Measurements from ENCODE around the gene TAF4B.
"Not testable (repeated sequence)": the region's sequence is repeated elsewhere in the genome, so short reads cannot be mapped to it uniquely, and the experiment has no call there.

Gene TAF4B

DNA sequence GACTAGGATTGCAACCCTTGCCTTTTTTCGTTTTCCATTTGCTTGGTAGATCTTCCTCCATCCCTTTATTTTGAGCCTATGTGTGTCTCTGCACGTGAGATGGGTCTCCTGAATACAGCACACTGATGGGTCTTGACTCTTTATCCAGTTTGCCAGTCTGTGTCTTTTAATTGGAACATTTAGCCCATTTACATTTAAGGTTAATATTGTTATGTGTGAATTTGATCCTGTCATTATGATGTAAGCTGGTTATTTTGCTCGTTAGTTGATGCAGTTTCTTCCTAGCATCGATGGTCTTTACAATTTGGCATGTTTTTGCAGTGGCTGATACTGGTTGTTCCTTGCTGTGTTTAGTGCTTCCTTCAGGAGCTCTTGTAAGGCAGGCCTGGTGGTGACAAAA is 16.1 kb downstream of the TAF4B start:
- not testable (repeated sequence) for DNase-seq

DNA sequence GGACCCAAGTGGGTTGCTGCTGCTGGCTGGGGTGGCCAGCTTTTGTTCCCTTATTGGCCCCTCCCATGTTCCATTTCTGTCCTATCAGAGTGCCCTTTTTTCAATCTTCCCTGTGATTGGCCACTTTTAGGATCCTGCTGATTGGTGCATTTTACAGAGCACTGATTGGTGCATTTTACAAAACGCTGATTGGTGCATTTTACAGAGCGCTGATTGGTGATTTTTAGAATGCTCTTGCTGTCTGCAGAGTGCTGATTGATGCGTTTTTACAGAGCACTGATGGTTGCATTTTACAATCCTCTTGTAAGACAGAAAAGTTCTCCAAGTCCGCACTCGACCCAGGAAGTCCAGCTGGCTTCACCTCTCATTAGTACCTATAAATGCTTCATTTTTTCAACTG is 19.2 kb downstream of the TAF4B start:
- DNase-seq, result not testable (repeated sequence)

DNA sequence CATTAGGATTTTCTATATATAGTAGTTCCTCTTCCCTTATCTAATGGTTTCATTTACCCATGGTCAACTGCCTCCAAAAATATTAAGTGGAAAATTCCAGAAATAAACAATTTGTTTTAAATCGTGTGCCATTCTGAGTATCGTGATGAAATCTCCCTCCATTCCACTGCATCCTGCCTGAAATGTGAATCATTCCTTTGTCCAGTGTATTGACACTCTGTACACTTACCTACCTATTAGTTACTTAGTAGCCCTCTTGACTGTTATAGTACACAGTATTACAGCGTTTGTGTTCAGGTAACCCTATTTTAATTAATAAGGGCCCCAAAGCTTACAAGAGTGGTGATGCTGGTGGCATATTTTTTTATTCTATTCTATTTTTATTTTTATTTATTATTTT is 26.2 kb downstream of the TAF4B start:
- DNase-seq, result no peak

DNA sequence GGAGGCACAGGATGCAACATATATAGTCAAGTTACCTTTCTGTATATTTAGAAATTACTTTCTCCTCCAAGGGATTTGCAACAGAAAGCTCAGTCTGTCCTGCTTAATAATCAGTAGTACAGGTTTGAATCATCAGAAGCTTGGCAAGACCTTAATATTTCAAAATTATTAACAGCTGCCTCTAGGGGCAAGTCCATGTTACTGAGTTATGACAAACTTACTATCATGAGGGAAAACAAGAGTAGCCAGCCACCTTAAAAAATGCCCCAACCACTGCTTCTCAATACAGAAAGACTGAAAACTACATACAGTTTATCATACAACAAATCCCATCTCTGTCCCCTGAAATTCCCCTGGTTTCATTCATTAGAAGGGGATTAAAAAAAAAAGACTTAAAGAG is 28.6 kb downstream of the TAF4B start:
- not testable (repeated sequence) for DNase-seq

DNA sequence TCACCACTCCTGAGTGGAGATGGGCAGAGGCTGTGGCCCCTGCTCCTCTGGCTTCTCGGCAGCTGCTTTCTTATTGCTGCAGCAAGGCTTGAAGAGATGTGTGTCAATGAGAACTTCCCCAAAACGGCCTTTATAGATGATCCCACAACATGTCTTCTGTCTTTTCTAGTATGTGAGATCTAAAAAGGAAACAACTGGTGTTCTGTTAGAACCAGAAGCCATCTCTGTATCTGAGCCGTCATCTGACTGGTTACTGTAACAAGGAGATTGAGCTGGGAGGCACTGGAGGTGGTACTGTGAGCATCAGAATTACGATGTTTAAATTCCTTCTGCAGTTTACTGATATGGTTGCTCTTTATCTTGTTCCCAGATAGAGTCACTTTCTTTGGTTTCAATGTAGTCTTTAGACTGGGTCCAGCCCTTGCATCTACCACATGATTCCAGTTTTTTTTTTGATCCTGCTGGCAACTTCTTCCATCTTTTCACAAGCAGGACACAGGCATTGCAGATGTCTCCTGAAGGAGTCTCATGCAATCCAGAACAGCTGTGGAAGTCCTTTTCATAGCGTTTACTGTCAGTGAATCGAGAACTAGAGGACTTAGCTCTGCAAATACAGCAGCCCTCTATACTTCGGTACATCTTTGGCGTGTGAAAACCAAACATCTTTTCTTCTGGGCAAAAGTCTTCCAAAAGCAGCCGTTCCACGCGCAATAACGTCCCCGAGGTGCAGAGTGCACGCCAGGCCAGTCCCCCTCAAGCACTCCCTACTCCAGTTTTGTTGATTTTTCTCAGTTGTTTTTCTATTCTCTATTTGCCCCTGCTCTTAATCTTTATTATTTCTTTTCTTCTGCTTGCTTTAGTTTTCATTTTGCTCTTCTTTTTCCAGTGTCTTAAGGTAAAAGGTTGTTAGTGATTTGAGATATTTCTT is 29.7 kb downstream of the TAF4B start:
- no peak for DNase-seq

DNA sequence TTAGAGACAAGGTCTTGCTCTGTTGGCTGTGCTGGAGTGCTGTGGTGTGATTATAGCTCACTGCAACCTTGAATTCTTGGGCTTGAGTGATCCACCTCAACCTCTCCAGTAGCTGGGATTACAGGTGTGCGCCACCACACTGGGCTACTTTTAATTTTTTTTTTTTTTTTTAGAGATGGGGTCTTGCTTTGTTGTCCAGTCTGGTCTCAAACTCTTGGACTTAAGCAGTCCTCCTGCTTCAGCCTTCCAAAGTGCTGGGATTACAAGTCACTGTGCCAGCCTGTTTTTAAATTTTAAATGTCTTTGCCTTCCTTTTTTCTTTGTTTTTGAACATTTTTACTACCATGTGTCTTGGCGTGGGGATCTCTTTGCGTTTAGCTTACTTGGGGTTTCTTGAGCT is 32.5 kb downstream of the TAF4B start:
- no peak for DNase-seq

DNA sequence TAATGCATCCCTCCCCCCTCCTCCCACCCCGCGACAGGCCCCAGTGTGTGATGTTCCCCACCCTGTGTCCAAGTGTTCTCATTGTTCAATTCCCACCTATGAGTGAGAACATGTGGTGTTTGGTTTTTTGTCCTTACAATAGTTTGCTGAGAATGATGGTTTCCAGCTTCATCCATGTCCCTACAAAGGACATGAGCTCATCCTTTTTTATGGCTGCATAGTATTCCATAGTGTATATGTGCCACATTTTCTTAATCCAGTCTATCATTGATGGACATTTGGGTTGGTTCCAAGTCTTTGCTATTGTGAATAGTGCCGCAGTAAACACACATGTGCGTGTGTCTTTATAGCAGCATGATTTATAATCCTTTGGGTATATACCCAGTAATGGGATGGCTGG is 33.2 kb downstream of the TAF4B start:
- not testable (repeated sequence) for DNase-seq

DNA sequence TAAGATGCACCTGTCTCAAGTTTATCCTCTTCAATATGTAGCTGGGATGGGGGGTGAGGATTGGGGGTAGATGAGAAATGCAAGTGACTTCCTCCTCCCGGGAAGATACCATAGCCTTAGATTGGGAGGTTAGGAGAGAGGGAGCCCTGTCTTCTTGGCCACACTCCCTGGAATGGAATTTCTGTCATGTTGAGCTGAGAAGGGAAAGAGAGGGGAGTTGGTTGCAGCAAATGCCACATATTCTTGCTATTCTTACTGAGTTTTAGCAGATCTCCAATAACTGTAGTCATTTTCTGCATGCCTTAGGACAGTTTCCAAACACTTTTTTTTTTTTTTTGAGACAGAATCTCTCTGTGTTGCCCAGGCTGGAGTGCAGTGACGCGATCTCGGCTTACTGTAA is 35.9 kb downstream of the TAF4B start:
- no peak for DNase-seq

DNA sequence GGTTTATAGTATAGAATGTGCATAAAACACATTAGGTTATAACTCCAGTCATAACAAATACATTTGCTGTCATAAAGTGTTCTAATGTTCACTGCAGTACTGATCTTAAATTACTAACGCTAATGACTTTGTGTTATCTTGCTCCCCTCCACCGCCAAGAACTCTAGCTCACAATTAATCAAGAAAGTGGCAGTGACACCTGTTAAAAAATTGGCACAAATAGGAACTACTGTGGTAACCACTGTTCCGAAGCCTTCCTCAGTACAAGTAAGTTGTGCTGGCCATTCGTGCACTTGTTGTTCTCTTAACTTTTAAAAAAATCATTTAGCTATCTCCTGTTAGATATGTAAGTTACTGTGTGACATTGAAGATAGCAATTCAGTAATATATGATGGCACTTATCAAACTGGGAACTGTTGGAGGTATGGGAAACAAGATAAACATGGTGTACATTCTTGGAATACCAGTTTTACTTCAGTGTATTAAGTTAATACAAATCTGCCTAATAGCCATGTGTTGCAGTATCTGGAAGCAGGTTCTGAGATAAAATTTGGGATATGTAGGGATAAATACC is 41.2 kb downstream of the TAF4B start:
- no peak for DNase-seq

DNA sequence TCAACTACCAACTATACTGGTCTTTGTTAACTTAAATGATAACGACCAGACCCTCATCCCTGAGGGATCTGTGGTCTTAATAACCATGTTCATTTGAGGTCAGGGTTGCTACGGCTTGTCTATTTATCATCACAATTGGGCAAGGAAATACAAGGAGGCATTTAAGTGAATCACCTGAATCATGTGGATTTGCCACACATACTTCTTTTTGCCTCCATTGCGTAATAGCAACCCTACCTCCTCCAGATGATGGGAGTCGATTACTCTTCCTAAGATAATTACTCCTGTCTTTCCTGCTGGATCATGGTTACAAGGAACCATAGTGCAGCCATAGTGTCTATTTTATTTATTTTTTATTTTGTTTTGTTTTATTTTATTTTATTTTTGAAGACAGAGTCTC is 42.2 kb downstream of the TAF4B start:
- no peak for DNase-seq

DNA sequence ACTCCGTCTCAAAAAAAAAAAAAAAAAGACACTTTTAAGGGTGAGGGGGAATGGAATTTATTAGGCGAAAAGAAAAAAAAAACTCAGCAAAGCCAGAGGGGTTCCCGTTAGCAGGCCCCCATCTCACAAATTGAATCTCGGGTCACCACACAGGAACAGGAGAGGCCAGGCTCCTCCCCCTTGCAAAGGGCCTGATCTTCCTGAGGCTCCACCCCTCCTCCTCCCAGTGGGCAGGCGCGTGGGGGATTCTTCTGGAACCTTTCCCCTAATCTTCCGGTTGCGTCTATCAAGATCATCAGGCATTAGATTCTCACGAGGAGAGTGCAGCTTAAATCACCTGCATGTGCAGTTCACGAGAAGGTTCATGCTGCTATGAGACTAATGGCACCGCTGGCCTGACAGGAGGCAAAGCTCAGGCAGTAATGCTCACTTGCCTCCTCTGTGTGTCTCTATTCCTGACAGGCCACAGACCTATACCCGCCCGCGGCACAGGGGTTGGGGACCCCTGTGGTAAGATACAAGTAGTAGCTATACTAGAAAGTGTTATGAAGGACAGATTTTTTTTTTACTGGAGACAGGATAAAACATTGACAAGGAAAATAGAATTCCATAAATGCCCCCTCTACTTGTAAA is 45.8 kb downstream of the TAF4B start:
- no peak for DNase-seq

DNA sequence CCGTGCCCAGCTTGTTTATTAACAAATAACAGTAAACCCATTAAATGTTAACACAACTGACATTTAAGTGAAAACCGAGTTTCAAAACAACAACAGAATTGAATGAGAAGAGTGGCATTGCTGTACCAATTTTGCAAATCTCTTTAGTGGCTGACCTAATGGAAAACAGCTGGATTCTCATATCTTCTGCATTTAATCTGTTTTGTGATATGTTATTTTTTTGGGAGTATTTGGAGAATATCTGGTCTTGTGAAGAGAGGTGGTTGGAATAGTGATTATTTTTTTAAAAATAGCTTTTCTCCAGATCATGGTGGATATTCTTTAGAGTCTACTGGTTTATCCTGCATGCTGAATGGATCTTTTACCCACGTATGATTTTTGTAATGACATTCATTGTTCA is 51.1 kb downstream of the TAF4B start:
- no peak for DNase-seq

DNA sequence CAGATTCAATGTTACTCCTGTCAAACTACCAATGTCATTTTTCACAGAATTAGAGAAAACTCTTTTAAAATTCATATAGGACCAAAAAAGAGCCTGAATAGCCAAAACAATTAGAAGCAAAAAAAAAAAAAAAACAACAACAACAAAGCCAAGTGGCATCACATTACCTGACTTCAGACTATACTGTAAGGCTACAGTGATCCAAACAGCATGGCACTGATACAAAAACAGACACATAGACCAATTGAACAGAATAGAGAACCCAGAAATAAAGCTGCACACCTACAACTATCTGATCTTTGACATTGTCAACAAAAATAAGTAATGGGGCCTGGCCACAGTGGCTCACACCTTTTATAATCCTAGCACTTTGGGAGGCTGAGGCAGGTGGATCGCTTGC is 53.2 kb downstream of the TAF4B start:
- no peak for DNase-seq

DNA sequence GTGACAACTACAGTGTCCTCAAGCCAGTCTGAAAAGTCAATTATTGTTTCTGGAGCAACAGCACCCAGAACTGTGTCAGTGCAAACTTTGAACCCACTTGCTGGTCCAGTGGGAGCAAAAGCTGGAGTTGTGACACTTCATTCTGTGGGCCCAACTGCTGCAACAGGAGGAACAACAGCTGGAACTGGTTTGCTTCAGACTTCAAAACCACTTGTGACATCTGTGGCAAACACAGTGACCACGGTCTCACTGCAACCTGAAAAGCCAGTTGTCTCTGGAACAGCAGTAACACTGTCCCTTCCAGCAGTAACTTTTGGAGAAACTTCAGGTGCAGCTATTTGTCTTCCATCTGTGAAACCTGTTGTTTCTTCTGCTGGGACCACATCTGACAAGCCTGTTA is 59.8 kb downstream of the TAF4B start:
- DNase-seq, result no peak

DNA sequence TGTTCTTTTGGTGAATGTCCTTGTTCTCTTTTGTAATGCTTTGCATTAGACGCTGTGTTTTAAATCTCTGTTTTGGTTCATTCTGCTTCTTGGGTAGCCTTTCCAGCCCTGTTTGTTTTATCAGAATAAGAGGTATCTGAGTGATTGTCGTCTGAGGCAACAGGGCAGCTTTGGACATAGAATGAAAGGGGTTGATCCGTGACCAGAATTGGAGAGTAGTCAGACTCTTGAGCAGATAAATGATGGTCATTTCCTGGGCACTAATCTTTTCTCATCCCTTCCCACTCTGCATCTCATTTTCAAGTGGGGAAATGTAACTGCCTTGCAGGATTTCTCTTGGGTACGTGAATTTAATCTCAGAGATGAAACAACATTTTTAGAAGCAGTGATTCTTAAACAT is 61.4 kb downstream of the TAF4B start:
- no peak for DNase-seq

DNA sequence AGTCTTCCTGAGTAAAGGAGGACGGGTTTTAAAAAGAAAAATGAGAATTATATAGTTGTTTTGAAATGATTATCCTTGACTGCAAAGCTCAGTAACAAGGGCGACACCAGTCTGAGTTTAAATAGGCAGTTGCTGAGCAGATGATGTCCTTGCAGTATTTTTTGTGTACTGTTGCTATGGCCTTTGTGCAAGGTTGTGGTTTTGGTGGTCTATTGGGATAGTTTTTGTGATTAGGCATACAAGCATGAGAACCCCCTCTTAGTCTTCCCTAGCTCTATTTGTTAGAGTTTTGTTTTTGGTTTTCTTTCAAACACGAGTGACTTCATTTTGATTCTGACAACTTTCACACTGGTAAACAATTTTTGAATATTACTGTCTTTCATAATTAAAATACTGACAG is 64.1 kb downstream of the TAF4B start:
- no peak for DNase-seq

DNA sequence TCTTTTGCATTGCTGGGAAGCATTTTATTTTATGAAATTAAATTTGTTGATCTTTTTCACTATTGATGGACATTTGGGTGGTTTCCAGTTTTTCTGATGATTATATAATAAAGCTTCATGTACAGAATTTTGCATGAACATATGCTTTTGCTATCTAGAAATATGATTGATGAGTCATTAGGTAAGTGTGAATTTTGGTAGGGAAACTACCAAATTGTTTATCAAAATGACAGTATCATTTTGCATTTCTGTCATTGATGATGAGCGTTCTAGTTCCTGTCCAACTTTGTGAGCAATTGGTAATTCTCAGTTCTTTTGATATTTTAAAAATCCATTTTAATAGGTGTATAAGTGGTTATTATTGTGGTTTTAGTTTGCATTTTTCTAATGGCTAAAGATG is 67.7 kb downstream of the TAF4B start:
- no peak for DNase-seq

DNA sequence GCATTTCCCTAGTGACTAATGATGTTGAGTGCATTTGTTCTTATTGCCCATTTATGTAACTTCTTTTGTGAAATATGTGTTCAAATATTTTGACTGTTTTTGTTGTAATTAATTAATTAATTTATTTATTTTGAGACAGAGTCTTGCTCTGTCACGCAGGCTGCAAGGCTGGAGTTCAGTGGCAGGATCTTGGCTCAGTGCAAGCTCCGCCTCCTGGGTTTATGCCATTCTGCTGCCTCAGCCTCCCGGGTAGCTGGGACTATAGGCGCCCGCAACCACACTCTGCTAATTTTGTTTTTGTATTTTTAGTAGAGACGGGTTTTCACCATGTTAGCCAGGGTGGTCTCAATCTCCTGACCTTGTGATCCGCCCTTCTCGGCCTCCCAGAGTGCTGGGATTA is 71.9 kb downstream of the TAF4B start:
- no peak for DNase-seq

DNA sequence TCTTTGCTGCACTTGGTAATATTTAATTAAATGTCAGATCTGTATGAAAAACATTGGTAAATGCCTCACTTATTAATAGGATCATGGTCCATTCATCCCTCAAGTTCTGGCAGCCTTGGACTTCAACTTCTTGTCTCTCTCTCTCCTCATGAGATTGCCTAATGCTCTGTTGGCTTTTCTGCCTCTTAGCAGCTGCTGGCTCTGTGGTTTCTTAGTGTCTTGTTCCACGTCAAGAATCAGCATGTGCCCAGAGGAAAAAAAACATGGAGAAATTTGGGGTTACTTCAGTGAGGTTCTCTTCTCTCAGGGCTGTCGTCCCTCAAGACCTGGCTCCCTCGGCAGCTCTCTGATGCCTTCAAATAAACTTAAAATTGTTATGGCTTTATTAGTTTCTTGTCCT is 75.4 kb downstream of the TAF4B start:
- no peak for DNase-seq

DNA sequence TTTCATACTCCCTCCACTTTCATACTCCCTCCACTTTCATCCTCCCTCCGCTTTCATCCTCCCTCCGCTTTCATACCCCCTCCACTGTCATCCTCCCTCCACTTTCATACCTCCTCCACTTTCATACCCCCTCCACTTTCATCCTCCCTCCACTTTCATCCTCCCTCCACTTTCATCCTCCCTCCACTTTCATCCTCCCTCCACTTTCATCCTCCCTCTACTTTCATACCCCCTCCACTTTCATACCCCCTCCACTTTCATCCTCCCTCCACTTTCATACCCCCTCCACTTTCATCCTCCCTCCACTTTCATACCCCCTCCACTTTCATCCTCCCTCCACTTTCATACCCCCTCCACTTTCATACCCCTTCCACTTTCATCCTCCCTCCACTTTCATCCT is 77.0 kb downstream of the TAF4B start:
- not testable (repeated sequence) for DNase-seq

DNA sequence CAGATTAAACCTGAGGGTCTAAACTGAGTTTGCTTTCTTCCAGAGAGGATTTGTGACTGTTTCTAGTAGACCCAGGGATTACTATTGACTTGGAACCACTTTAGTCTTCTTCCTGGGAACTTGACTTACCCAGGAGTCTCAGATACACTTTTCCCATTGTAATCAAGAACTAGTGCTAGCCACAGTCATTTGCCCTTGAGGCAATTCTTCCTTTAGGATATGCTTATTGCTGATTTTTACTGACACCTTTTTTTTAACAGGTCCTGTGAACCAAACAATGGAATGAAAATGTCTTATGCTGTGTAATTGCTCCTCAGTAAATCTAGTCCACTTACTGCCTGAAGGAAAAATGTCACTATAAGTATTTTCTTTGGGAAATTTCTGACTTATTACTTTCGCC is 78.3 kb downstream of the TAF4B start:
- no peak for DNase-seq

DNA sequence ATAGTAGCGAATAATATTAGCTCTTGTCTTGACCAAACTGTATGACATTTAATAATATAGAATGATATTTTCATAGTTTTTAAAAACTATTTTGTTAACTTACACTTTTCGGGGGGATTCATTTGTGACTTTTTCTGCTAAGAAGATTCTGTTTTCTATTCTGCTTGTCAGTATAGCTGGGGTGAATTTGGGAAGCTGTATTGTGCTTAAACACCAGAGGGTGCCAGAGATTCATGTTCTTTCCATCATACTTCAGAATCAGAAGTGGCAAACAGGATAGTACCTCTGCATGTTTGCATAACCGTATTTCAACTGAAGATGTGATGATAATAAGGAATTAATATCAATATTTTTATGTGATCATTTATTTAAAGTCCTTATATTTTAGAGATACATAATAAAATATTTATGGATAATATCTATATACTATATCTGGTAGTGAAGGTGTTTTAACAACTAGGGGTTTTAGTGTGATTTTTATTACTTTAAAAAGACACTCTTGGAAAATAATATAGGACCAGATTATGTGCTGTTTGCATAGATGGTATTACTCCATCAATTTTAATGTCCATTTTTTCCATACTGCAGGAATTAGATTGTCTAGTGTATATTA is 81.0 kb downstream of the TAF4B start:
- peak; percentile 36 for DNase-seq

DNA sequence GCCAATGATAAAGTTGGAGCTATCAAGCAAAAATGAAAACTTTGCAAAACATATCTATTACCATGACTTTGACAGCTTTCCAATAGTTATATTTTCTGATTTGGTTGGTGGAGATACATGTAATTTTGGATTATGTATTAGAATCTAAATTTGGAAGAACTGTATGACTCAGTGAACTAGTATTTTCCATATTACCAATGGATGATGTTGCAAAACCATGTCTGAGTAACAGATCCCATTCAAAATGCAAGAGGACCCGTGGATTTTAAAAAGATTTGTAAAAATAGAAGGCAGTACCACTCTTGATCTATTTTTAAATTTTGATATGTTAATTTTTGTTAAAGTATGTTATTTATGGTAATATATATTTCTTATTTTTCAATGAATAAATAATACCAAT is 83.0 kb downstream of the TAF4B start:
- no peak for DNase-seq

DNA sequence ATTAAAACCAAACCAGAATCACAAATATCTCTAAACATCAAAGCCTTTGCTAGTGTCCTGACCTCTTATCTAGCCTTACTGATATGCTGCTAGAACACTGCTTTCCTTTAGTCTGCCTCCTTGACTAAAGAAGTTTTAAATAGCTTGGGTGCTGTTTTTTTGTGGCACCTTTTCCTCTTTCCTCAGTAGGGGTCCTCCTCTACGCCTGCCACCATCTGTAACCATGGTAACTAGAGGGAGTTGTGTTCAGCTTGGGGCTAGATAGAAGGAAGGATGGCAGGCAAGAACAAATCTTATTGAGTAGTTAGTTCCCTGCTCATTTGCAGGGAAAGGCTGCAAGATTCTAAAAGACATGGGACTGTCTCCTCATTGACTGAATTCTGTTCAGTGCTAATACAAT is 86.0 kb downstream of the TAF4B start:
- no peak for DNase-seq

Data from NCI-H146 (cell line).